Adrenal gland (tissue), 12 donors: ENCODE results near the gene PLA2G4F. TPM values are rescaled to one million over a fixed set of nuclear protein-coding genes. Genes with fewer than 3 reads are reported as not detected.

ENCODE experiments used
- DNase-seq, 7 donors: peaks; one replicate each; pipeline ENCODE4 v3.0.0-alpha.2; 2019 to 2020
- H3K27ac ChIP-seq, 5 donors: fragments of 200-600 bp; sonication (generic) in 4 of 5; 1 replicate in 3 of 5; 2 replicates in 2 of 5; pipeline versions ENCODE4 v1.5.1 to v1.8.0; 2016 to 2020; ENCODE audit warnings: mild to moderate bottlenecking in 1 of 5
- H3K27me3 ChIP-seq: fragments of 200-600 bp; 2 replicates; pipeline ENCODE4 v1.8.0; 2021
- H3K36me3 ChIP-seq, 2 donors: fragments of 200-600 bp; replicated peaks in 1 of 2; 1 replicate in 1 of 2; 2 replicates in 1 of 2; pipeline versions ENCODE4 v1.5.1 to v1.8.0; 2018 to 2022
- H3K4me1 ChIP-seq, 2 donors: fragments of 200-600 bp; replicated peaks in 1 of 2; 1 replicate in 1 of 2; 2 replicates in 1 of 2; pipeline versions ENCODE4 v1.5.1 to v1.8.0; 2018 to 2021
- H3K4me3 ChIP-seq, 4 donors: fragments of 200-600 bp; sonication (generic) in 3 of 4; one replicate each; pipeline ENCODE4 v1.5.1; 2016 to 2018
- H3K9me3 ChIP-seq, 3 donors: fragments of 200-600 bp; sonication (generic) in 1 of 3; replicated peaks in 1 of 3; 1 replicate in 2 of 3; 2 replicates in 1 of 3; pipeline versions ENCODE4 v1.5.1 to v1.8.0; 2016 to 2021
- POLR2A ChIP-seq, 2 donors: fragments of 450-650 bp; IDR thresholded peaks; one replicate each; pipeline ENCODE4 v1.6.1; 2017; ENCODE audit warnings: antibody characterized with exemption in 2 of 2, mild to moderate bottlenecking in 2 of 2, moderate library complexity in 1 of 2
- WGBS, 4 donors: extraction: QIAGEN DNeasy Blood & Tissue Kit in 2 of 4; methylation state at CpG; one replicate each; pipeline versions ENCODE4 v1.1.5 to v1.1.7; 2013 to 2017; 5-methylcytosine and 5-hydroxymethylcytosine counted together
- intact Hi-C, 2 donors: fragments of 100-400 bp; cut with DNase I; formaldehyde crosslinking; loops; one replicate each; pipeline versions ENCODE4 v1.14.1 to v1.15.0; 2022 to 2023
- polyA plus RNA-seq, 3 donors: library from polyadenylated mRNA; stranded (reverse); fragments of 200-250 nt in 2 of 3; fragments of 350-450 nt in 1 of 3; fragmentation: Illumina TruSeq in 1 of 3; extraction: RNeasy Lipid Tissue Mini Kit (QIAGEN cat#74804) in 1 of 3; gene quantifications; one replicate each; pipeline ENCODE4 v1.2.3, GENCODE V29; 2013 to 2014
- total RNA-seq, 9 donors: library from RNA; depleted of rRNA in 4 of 9; stranded (reverse); fragments of >200 nt in 4 of 9; fragments of 120-200 nt in 1 of 9; fragmentation: NEBNext Ultra II Directional in 1 of 9; extraction: Animal tissue kit (Norgen Biotek cat#: 25700) in 1 of 9; gene quantifications; one replicate each; pipeline versions ENCODE4 v1.1.0 to v1.2.4, GENCODE V29; 2013 to 2023
- TF ChIP-seq, protein P1 (sequence below), 6 experiments: fragments of 450-650 bp in 4 of 6; fragments of 200-600 bp in 2 of 6; sonication (generic) in 1 of 6; IDR thresholded peaks; 1 replicate in 5 of 6; 2 replicates in 1 of 6; pipeline versions ENCODE4 v1.5.1 to v1.8.0; 2016 to 2021; ENCODE audit warnings: antibody characterized with exemption in 6 of 6, mild to moderate bottlenecking in 2 of 6, moderate library complexity in 1 of 6
- donor health status: healthy with polysubstance abuse.
- donor health status: Bipolar disorder and iron deficiency.
- donor health status: DM: yes; HTN: yes; CAD: no.
- donor health status: DM: no; HTN: no; CAD: no.
- donor health status: DM: no; HTN: no; CAD: no.
- donor health status: DM: yes; HTN: yes; CAD: no.

The PLA2G4F gene
- total and polyA plus RNA-seq, 12 donors, result 0.03 to 0.29 (median 0.11) TPM; not detected in 9

DNA sequence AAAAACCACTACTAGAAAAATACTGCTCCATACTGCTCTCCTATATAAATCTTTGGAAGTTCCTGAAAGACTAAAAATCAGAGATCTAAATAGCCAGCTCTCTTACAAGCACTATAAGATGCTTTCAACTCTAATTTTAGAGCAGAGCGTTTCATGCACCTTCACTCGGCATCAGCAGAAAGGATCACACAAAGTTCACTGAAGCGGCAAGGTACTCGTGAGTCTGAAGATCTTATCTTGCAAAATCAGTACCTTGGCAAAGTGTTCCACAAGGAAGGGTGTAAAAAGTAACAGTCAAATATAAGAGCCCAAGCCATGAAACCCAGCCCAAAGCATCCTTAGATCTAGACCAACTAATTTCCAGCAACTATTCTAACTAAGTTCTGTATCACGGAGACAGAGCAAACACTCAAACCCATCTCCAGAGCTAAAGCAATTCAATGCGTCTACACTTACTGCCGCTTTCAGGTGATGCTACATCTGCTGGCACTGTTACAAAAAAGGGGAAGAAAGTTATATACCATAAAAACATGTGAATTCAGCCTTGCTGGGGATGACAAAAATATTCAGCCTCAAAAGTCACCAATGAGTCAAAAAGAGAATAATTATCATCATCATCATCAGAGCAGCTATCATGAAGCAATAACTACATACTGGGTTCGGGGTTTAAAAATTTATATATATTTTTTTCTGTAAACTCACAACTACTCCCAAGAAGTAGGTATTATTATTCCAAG, 35.3 kb upstream of the PLA2G4F start:
- Histone ChIP-seq H3K9me3 (no peaks in the 10 kb centered on the region), H3K4me1 (no peaks in the 10 kb centered on the region), H3K27ac (no peak overlapping the region), H3K27me3 (no peaks in the 10 kb centered on the region), H3K4me3 (no peak overlapping the region), H3K36me3 (peaks cover 0 to 45% of the 10 kb centered on the region in 2 donors)
- DNase-seq, result no peak
- 89 to 94% (median 90%) methylated on average over 8 of the region's 8 CpGs for WGBS, 4 donors
- intact Hi-C loops, result no loop called here
- TF ChIP-seq, protein P1, sequence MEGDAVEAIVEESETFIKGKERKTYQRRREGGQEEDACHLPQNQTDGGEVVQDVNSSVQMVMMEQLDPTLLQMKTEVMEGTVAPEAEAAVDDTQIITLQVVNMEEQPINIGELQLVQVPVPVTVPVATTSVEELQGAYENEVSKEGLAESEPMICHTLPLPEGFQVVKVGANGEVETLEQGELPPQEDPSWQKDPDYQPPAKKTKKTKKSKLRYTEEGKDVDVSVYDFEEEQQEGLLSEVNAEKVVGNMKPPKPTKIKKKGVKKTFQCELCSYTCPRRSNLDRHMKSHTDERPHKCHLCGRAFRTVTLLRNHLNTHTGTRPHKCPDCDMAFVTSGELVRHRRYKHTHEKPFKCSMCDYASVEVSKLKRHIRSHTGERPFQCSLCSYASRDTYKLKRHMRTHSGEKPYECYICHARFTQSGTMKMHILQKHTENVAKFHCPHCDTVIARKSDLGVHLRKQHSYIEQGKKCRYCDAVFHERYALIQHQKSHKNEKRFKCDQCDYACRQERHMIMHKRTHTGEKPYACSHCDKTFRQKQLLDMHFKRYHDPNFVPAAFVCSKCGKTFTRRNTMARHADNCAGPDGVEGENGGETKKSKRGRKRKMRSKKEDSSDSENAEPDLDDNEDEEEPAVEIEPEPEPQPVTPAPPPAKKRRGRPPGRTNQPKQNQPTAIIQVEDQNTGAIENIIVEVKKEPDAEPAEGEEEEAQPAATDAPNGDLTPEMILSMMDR (IDR thresholded peaks at IDR 0.05), result no peak
- no peak for TF ChIP-seq POLR2A (IDR thresholded peaks at IDR 0.05)

- DNase-seq, result no peak
- Histone ChIP-seq H3K27ac (no peak overlapping the region), H3K36me3 (peaks cover 0 to 59% of the 10 kb centered on the region in 2 donors), H3K9me3 (no peaks in the 10 kb centered on the region), H3K4me3 (no peak overlapping the region), H3K4me1 (no peaks in the 10 kb centered on the region), H3K27me3 (no peaks in the 10 kb centered on the region)
- TF ChIP-seq, protein P1 (IDR thresholded peaks at IDR 0.05), result no peak
- no peak for TF ChIP-seq POLR2A (IDR thresholded peaks at IDR 0.05)
- WGBS, 4 donors, result 89 to 97% (median 96%) methylated on average over 2 of the region's 2 CpGs
- intact Hi-C loops, result no loop called here
These were observed 33.9 kb upstream of the PLA2G4F start for GRCh38 chr15:42190370-42190769.

GRCh38 chr15:42185801-42186200, 29.4 kb upstream of the PLA2G4F start:
- Histone ChIP-seq H3K27ac (no peak overlapping the region), H3K9me3 (no peaks in the 10 kb centered on the region), H3K36me3 (peaks cover 0 to 91% of the 10 kb centered on the region in 2 donors), H3K4me3 (no peak overlapping the region), H3K27me3 (no peaks in the 10 kb centered on the region), H3K4me1 (no peaks in the 10 kb centered on the region)
- DNase-seq, result no peak
- no peak for TF ChIP-seq POLR2A (IDR thresholded peaks at IDR 0.05)
- TF ChIP-seq, protein P1 (IDR thresholded peaks at IDR 0.05), result no peak
- WGBS, 4 donors, result 95 to 100% (median 98%) methylated on average over 1 of the region's 1 CpG
- intact Hi-C loops, result no loop called here

DNA sequence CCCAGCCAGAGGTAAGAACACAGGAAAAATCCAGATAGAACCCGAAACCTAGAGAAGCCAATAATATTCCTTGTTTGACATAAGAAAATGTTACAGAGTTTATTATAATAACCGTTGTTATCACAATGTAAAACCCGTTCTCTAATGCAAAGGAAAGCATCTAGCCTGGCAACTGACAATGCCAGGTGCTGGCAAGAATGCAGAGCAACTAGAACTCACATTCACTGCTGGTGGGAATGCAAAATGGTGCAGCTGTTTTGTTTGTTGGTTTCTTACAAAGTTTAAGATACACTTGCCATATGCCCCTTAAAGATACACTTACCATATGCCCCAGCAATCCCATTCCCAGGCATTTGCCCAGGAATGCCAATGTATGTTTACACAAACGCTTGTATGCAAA, 28.3 kb upstream of the PLA2G4F start:
- 94 to 97% (median 96%) methylated on average over 4 of the region's 4 CpGs for WGBS, 4 donors
- H3K27ac ChIP-seq, result no peak overlapping the region
- peaks cover 0 to 91% of the 10 kb centered on the region in 2 donors for H3K36me3 ChIP-seq
- no peaks in the 10 kb centered on the region for H3K9me3 ChIP-seq
- intact Hi-C loops, result no loop called here
- H3K4me1 ChIP-seq, result no peaks in the 10 kb centered on the region
- no peaks in the 10 kb centered on the region for H3K27me3 ChIP-seq
- DNase-seq, result no peak
- TF ChIP-seq, protein P1 (IDR thresholded peaks at IDR 0.05), result no peak
- no peak for TF ChIP-seq POLR2A (IDR thresholded peaks at IDR 0.05)
- no peak overlapping the region for H3K4me3 ChIP-seq
